ENCODE measurements around the gene CYLD. TPM values are rescaled to one million over a fixed set of nuclear protein-coding genes. Genes with fewer than 3 reads are reported as not detected.

Gene CYLD
- total RNA-seq, 1 donor from 2014 or later, result 33.2 TPM

- TF ChIP-seq CTCF (IDR thresholded peaks at IDR 0.05), result no peak
- Histone ChIP-seq H3K4me3 (no peak overlapping the region), H3K27ac (no peak overlapping the region), H3K9me3 (peaks cover 5 to 9% of the 10 kb centered on the region in 2 donors), H3K27me3 (no peaks in the 10 kb centered on the region), H3K4me1 (no peaks in the 10 kb centered on the region), H3K36me3 (peaks cover 12 to 34% of the 10 kb centered on the region in 2 donors)
- intact Hi-C loops (cut with DNase I), result no loop called here
- no peak for DNase-seq (ENCODE audit: low spot score in 2 of 2)
Measured at GRCh38 chr16:50765260-50765659, 23.4 kb downstream of the CYLD start.

DNA sequence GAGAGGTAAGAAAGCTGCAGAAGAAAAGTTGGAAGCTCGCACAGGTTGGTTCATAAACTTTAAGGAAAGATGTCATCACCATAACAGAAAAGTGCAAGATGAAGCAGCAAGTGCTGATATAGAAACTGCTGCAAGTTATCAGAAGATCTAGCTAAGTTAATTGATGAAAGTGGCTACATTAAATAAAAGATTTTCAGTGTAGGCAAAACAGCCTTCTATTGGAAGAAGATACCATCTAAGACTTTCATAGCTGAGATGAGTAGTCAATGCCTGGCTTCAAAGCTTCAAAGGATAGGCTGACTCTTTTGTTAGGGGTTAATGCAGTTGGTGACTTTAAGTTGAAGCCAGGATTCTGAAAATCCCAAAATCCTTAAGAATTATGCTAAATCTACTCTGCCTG is 24.0 kb downstream of the CYLD start:
- H3K4me1 ChIP-seq, result no peaks in the 10 kb centered on the region
- no peak overlapping the region for H3K27ac ChIP-seq
- H3K27me3 ChIP-seq, result no peaks in the 10 kb centered on the region
- TF ChIP-seq CTCF (IDR thresholded peaks at IDR 0.05), result no peak
- DNase-seq (ENCODE audit: low spot score in 2 of 2), result no peak
- H3K36me3 ChIP-seq, result peaks cover 12 to 28% of the 10 kb centered on the region in 2 donors
- peaks cover 5 to 9% of the 10 kb centered on the region in 2 donors for H3K9me3 ChIP-seq
- H3K4me3 ChIP-seq, result no peak overlapping the region
- intact Hi-C loops (cut with DNase I), result no loop called here

DNA sequence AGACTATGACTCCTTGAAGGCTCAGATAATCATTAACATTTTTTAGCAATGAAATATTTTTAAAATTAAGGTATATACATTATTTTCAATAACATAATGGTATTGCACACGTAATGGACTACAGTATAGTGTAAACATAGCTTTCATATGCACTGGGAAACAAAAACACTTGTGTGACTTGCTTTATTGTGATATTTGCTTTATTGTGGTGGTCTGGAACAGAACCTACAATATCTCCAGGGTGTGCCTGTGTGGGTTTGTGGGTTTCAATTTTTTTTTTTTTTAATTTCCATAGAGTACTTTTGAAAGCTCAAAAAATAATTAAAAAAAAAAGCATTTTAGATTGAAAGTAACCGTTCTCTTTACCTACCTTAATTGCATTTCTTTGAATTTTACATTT is 25.3 kb downstream of the CYLD start:
- no peak for TF ChIP-seq CTCF (IDR thresholded peaks at IDR 0.05)
- Histone ChIP-seq H3K9me3 (peaks cover 5 to 9% of the 10 kb centered on the region in 2 donors), H3K4me3 (no peak overlapping the region), H3K27ac (no peak overlapping the region), H3K4me1 (no peaks in the 10 kb centered on the region), H3K27me3 (no peaks in the 10 kb centered on the region), H3K36me3 (peaks cover 12 to 28% of the 10 kb centered on the region in 2 donors)
- DNase-seq (ENCODE audit: low spot score in 2 of 2), result no peak
- intact Hi-C loops (cut with DNase I), result no loop called here

DNA sequence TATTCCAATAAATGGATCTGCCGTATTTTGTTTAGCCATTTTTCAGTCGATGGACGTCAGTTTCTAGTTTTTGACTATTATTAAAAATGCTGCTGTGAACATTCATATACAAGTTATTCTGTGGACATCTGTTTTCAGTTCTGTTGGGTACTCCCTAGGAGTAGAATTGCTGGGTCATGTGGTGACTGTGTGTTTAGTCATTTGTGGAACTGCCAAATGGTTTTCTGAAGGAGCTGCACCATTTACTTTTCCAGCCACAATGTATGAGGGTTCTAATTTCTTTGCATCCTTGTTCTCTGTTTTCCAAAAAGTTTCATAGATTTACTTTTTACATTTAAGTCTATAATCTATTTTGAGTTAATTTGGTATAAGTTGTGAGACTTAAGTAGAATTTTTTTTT is 29.5 kb downstream of the CYLD start:
- no peak for DNase-seq (ENCODE audit: low spot score in 2 of 2)
- Histone ChIP-seq H3K9me3 (peaks cover 0 to 1% of the 10 kb centered on the region in 2 donors), H3K36me3 (peaks cover 8 to 11% of the 10 kb centered on the region in 2 donors), H3K27ac (no peak overlapping the region), H3K4me1 (no peaks in the 10 kb centered on the region), H3K4me3 (no peak overlapping the region), H3K27me3 (no peaks in the 10 kb centered on the region)
- intact Hi-C loops (cut with DNase I), result no loop called here
- no peak for TF ChIP-seq CTCF (IDR thresholded peaks at IDR 0.05)

- no peak for DNase-seq (ENCODE audit: low spot score in 2 of 2)
- no peaks in the 10 kb centered on the region for H3K9me3 ChIP-seq
- no peaks in the 10 kb centered on the region for H3K27me3 ChIP-seq
- H3K4me1 ChIP-seq, result no peaks in the 10 kb centered on the region
- no peak overlapping the region for H3K27ac ChIP-seq
- intact Hi-C loops (cut with DNase I), result no loop called here
- H3K36me3 ChIP-seq, result peaks cover 0 to 7% of the 10 kb centered on the region in 2 donors
- TF ChIP-seq CTCF (IDR thresholded peaks at IDR 0.05), result no peak
- H3K4me3 ChIP-seq, result no peak overlapping the region
Measured at GRCh38 chr16:50774405-50774804, 32.5 kb downstream of the CYLD start.

DNA sequence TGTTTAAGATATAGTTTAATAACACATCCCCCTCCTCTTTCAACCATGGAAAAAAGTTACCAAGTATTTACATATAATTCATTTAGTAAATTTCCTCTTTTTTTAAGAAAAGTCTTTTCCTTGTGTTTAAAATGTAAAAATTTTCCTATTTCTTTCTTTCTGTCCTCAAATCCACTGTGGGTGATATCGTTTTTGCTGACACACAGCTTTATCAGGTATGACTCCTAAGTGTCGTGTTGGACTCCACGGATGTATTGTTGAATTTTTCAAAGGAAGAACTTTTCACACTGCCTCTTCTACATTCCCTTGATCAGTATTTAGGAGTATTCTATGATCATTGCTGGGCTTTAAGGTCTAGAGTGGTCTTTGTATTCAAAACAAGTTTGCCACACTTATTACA is 33.1 kb downstream of the CYLD start:
- intact Hi-C loops (cut with DNase I), result no loop called here
- no peaks in the 10 kb centered on the region for H3K9me3 ChIP-seq
- peaks cover 4 to 12% of the 10 kb centered on the region in 2 donors for H3K36me3 ChIP-seq
- H3K4me1 ChIP-seq, result no peaks in the 10 kb centered on the region
- no peak for TF ChIP-seq CTCF (IDR thresholded peaks at IDR 0.05)
- no peaks in the 10 kb centered on the region for H3K27me3 ChIP-seq
- H3K27ac ChIP-seq, result no peak overlapping the region
- H3K4me3 ChIP-seq, result no peak overlapping the region
- no peak for DNase-seq (ENCODE audit: low spot score in 2 of 2)

Data from ascending aorta (tissue), 2 donors.